Activated CD4-positive, CD25-positive, alpha-beta regulatory T cell treated with anti-CD3 and anti-CD28 coated beads, Interleukin-2, amount 50 U/mL, for 16 hours (primary cell): ENCODE results near the gene CBFA2T3.

ENCODE experiments used
- DNase-seq: peaks from one replicate; pipeline ENCODE4 v3.0.0-alpha.2; 2020; ENCODE audit warnings: low read depth, low spot score

Gene CBFA2T3

GRCh38 chr16:88939972-88940861, 36.8 kb downstream of the CBFA2T3 start:
- DNase-seq = no peak

GRCh38 chr16:88939245-88939971, 37.6 kb downstream of the CBFA2T3 start:
- no peak for DNase-seq

- no peak for DNase-seq
Measured at GRCh38 chr16:88938777-88939244, 38.2 kb downstream of the CBFA2T3 start.

- DNase-seq = no peak
Measured at GRCh38 chr16:88938119-88938776, 38.8 kb downstream of the CBFA2T3 start.

- no peak for DNase-seq
Measured at GRCh38 chr16:88937206-88937621, 39.8 kb downstream of the CBFA2T3 start.

GRCh38 chr16:88936556-88937205, 40.3 kb downstream of the CBFA2T3 start:
- DNase-seq = no peak

- no peak for DNase-seq
Measured at GRCh38 chr16:88936008-88936555, 40.9 kb downstream of the CBFA2T3 start.

- DNase-seq = no peak
Measured at GRCh38 chr16:88934066-88934667, 42.8 kb downstream of the CBFA2T3 start.

GRCh38 chr16:88932929-88933328, 44.1 kb downstream of the CBFA2T3 start:
- DNase-seq = no peak

GRCh38 chr16:88931936-88932335, 45.1 kb downstream of the CBFA2T3 start:
- DNase-seq = no peak

GRCh38 chr16:88931373-88931900, 45.6 kb downstream of the CBFA2T3 start:
- DNase-seq = no peak

- DNase-seq = no peak
Measured at GRCh38 chr16:88930716-88931115, 46.3 kb downstream of the CBFA2T3 start.

- DNase-seq = no peak
Measured at GRCh38 chr16:88929091-88929445, 47.9 kb downstream of the CBFA2T3 start.

- DNase-seq = no peak
Measured at GRCh38 chr16:88928405-88929090, 48.5 kb downstream of the CBFA2T3 start.

- no peak for DNase-seq
Measured at GRCh38 chr16:88927661-88928060, 49.3 kb downstream of the CBFA2T3 start.

- DNase-seq = no peak
Measured at GRCh38 chr16:88927010-88927409, 50.0 kb downstream of the CBFA2T3 start.

- no peak for DNase-seq
Measured at GRCh38 chr16:88926374-88926990, 50.5 kb downstream of the CBFA2T3 start.

GRCh38 chr16:88925540-88925887, 51.5 kb downstream of the CBFA2T3 start:
- no peak for DNase-seq

- DNase-seq = no peak
Measured at GRCh38 chr16:88924834-88925539, 52.0 kb downstream of the CBFA2T3 start.
